HEK293 (cell line): Measurements from ENCODE around the gene MUC2.

ENCODE experiments used
- CTCF ChIA-PET: fragments of 350-600 bp; formaldehyde crosslinking; extraction: SDS; loops from one replicate; lab custom pipeline; 2021; ENCODE audit warnings: antibody characterized with exemption; lab: Yijun Ruan, JAX
- POLR2A ChIA-PET: fragments of 300-600 bp; formaldehyde crosslinking; extraction: SDS; loops from one replicate; lab custom pipeline; 2020; ENCODE audit warnings: antibody characterized with exemption, inconsistent platforms; lab: Yijun Ruan, JAX
- H3K27ac ChIP-seq: fragments of 200-500 bp; sonication (Bioruptor generic); 2 replicates; pipeline ENCODE4 v1.5.1; 2014; ENCODE audit warnings: low read depth, low read length, control low read depth, inconsistent platforms; ENCODE audit errors: extremely low read depth
- H3K36me3 ChIP-seq, 2 experiments: fragments of 200-500 bp in 1 of 2; sonication (Bioruptor generic) in 1 of 2; 1 replicate in 1 of 2; 2 replicates in 1 of 2; pipeline ENCODE4 v1.5.1; 2014 to 2017; ENCODE audit warnings: inconsistent platforms in 2 of 2, low read length in 2 of 2; ENCODE audit not compliant: control insufficient read depth in 2 of 2, insufficient read depth in 1 of 2
- H3K4me1 ChIP-seq: fragments of 200-500 bp; sonication (Bioruptor generic); 2 replicates; pipeline ENCODE4 v1.5.1; 2014; ENCODE audit warnings: mild to moderate bottlenecking, low read length, inconsistent platforms; ENCODE audit not compliant: control insufficient read depth, insufficient read depth
- H3K4me3 ChIP-seq: 2 replicates; pipeline ENCODE4 v1.5.1; 2011; ENCODE audit warnings: low read depth, mild to moderate bottlenecking, control low read depth, low read length, moderate library complexity
- H3K9me3 ChIP-seq: fragments of 200-500 bp; sonication (Bioruptor generic); 2 replicates; pipeline ENCODE4 v1.5.1; 2014; ENCODE audit warnings: low read depth, low read length, inconsistent platforms; ENCODE audit not compliant: control insufficient read depth, insufficient read depth
- CTCF ChIP-seq: fragments of 450-650 bp; formaldehyde crosslinking; IDR thresholded peaks from 2 replicates; pipeline ENCODE4 v1.5.1; 2016; ENCODE audit warnings: missing biosample characterization, missing genetic modification characterization
- FEZF1 ChIP-seq: fragments of 450-650 bp; formaldehyde crosslinking; IDR thresholded peaks from 2 replicates; pipeline ENCODE4 v1.5.1; 2016; ENCODE audit warnings: missing biosample characterization, missing genetic modification characterization
- KLF1 ChIP-seq: fragments of 450-650 bp; formaldehyde crosslinking; IDR thresholded peaks from 2 replicates; pipeline ENCODE4 v1.5.1; 2016; ENCODE audit warnings: missing biosample characterization, missing genetic modification characterization
- KLF8 ChIP-seq: fragments of 450-650 bp; formaldehyde crosslinking; IDR thresholded peaks from 2 replicates; pipeline ENCODE4 v1.5.1; 2016; ENCODE audit warnings: missing biosample characterization, missing genetic modification characterization
- MZF1 ChIP-seq: fragments of 450-650 bp; formaldehyde crosslinking; IDR thresholded peaks from 2 replicates; pipeline ENCODE4 v1.5.1; 2017; ENCODE audit warnings: missing biosample characterization, missing genetic modification characterization, borderline replicate concordance
- RBAK ChIP-seq: fragments of 450-650 bp; formaldehyde crosslinking; IDR thresholded peaks from 2 replicates; pipeline ENCODE4 v1.5.1; 2016; ENCODE audit warnings: missing biosample characterization, missing genetic modification characterization
- SP2 ChIP-seq: fragments of 450-650 bp; formaldehyde crosslinking; IDR thresholded peaks from 2 replicates; pipeline ENCODE4 v1.5.1; 2016; ENCODE audit warnings: missing biosample characterization, missing genetic modification characterization
- TRIM28 ChIP-seq: IDR thresholded peaks from 2 replicates; pipeline ENCODE4 v1.6.1; 2011; ENCODE audit warnings: low read length, control low read depth, borderline replicate concordance
- ZNF138 ChIP-seq: fragments of 450-650 bp; formaldehyde crosslinking; IDR thresholded peaks from 2 replicates; pipeline ENCODE4 v1.5.1; 2016; ENCODE audit warnings: missing biosample characterization, missing genetic modification characterization, borderline replicate concordance
- ZNF169 ChIP-seq: fragments of 450-650 bp; formaldehyde crosslinking; IDR thresholded peaks from 2 replicates; pipeline ENCODE4 v1.5.1; 2016; ENCODE audit warnings: missing biosample characterization, missing genetic modification characterization
- ZNF174 ChIP-seq: fragments of 450-650 bp; formaldehyde crosslinking; IDR thresholded peaks from 2 replicates; pipeline ENCODE4 v1.5.0; 2017; ENCODE audit warnings: missing biosample characterization, mild to moderate bottlenecking, missing genetic modification characterization
- ZNF175 ChIP-seq: fragments of 450-650 bp; formaldehyde crosslinking; IDR thresholded peaks from 2 replicates; pipeline ENCODE4 v1.5.1; 2016; ENCODE audit warnings: missing biosample characterization, missing genetic modification characterization
- ZNF202 ChIP-seq: fragments of 450-650 bp; formaldehyde crosslinking; IDR thresholded peaks from 2 replicates; pipeline ENCODE4 v1.5.1; 2016; ENCODE audit warnings: missing biosample characterization, missing genetic modification characterization, borderline replicate concordance
- ZNF239 ChIP-seq: fragments of 450-650 bp; formaldehyde crosslinking; IDR thresholded peaks from 2 replicates; pipeline ENCODE4 v1.5.1; 2016; ENCODE audit warnings: missing biosample characterization, missing genetic modification characterization
- ZNF24 ChIP-seq: fragments of 450-650 bp; formaldehyde crosslinking; IDR thresholded peaks from 2 replicates; pipeline ENCODE4 v1.5.1; 2016; ENCODE audit warnings: missing biosample characterization, missing genetic modification characterization
- ZNF292 ChIP-seq: fragments of 450-650 bp; formaldehyde crosslinking; IDR thresholded peaks from 2 replicates; pipeline ENCODE4 v1.5.1; 2016; ENCODE audit warnings: low read depth, missing biosample characterization, missing genetic modification characterization, borderline replicate concordance
- ZNF341 ChIP-seq: fragments of 450-650 bp; formaldehyde crosslinking; IDR thresholded peaks from 2 replicates; pipeline ENCODE4; 2016; ENCODE audit warnings: low read depth, missing biosample characterization, missing genetic modification characterization
- ZNF350 ChIP-seq: fragments of 450-650 bp; formaldehyde crosslinking; IDR thresholded peaks from 2 replicates; pipeline ENCODE4 v1.5.0; 2017; ENCODE audit warnings: missing biosample characterization, mild to moderate bottlenecking, missing genetic modification characterization
- ZNF354C ChIP-seq: fragments of 450-650 bp; formaldehyde crosslinking; IDR thresholded peaks from 2 replicates; pipeline ENCODE4 v1.5.1; 2016; ENCODE audit warnings: missing biosample characterization, missing genetic modification characterization, low read depth, borderline replicate concordance
- ZNF426 ChIP-seq: fragments of 450-650 bp; formaldehyde crosslinking; IDR thresholded peaks from 2 replicates; pipeline ENCODE4 v1.5.1; 2017; ENCODE audit warnings: missing biosample characterization, missing genetic modification characterization, mild to moderate bottlenecking, inconsistent platforms, moderate library complexity
- ZNF513 ChIP-seq: fragments of 450-650 bp; IDR thresholded peaks from 2 replicates; pipeline ENCODE4 v1.5.1; 2018; ENCODE audit warnings: missing biosample characterization, missing genetic modification characterization
- ZNF521 ChIP-seq: fragments of 450-650 bp; formaldehyde crosslinking; IDR thresholded peaks from 2 replicates; pipeline ENCODE4 v1.5.1; 2017; ENCODE audit warnings: missing biosample characterization, mild to moderate bottlenecking, missing genetic modification characterization
- ZNF549 ChIP-seq: fragments of 450-650 bp; IDR thresholded peaks from 2 replicates; pipeline ENCODE4 v1.5.1; 2018; ENCODE audit warnings: missing biosample characterization, missing genetic modification characterization, mild to moderate bottlenecking, inconsistent platforms, moderate library complexity
- ZNF600 ChIP-seq: fragments of 450-650 bp; formaldehyde crosslinking; IDR thresholded peaks from 2 replicates; pipeline ENCODE4 v1.5.1; 2016; ENCODE audit warnings: missing biosample characterization, missing genetic modification characterization
- ZNF610 ChIP-seq: fragments of 450-650 bp; formaldehyde crosslinking; IDR thresholded peaks from 2 replicates; pipeline ENCODE4 v1.5.1; 2016; ENCODE audit warnings: missing biosample characterization, missing genetic modification characterization, borderline replicate concordance
- ZNF626 ChIP-seq: fragments of 450-650 bp; sonication (Bioruptor Pico); formaldehyde crosslinking; IDR thresholded peaks from 2 replicates; pipeline ENCODE4 v1.5.1; 2018; ENCODE audit warnings: missing biosample characterization, missing genetic modification characterization, inconsistent platforms
- ZNF629 ChIP-seq: fragments of 450-650 bp; formaldehyde crosslinking; IDR thresholded peaks from 2 replicates; pipeline ENCODE4 v1.5.1; 2017; ENCODE audit warnings: missing biosample characterization, missing genetic modification characterization
- ZNF701 ChIP-seq: fragments of 450-650 bp; formaldehyde crosslinking; IDR thresholded peaks from 2 replicates; pipeline ENCODE4 v1.5.1; 2016; ENCODE audit warnings: missing biosample characterization, missing genetic modification characterization
- ZNF707 ChIP-seq: fragments of 450-650 bp; formaldehyde crosslinking; IDR thresholded peaks from 2 replicates; pipeline ENCODE4 v1.5.1; 2016; ENCODE audit warnings: missing biosample characterization, missing genetic modification characterization
- ZSCAN4 ChIP-seq: fragments of 450-650 bp; formaldehyde crosslinking; IDR thresholded peaks from 2 replicates; pipeline ENCODE4 v1.5.1; 2017; ENCODE audit warnings: missing biosample characterization, missing genetic modification characterization

MUC2 gene

GRCh38 chr11:1036931-1037330 is 37.7 kb upstream of the MUC2 start (continued):
- TF ChIP-seq ZNF202 (tag by site-specific recombination) (no peak), KLF8 (tag by site-specific recombination) (no peak)

- POLR2A ChIA-PET: no interaction called here
- H3K9me3 ChIP-seq: no peaks in the 10 kb centered on the region
- no peaks in the 10 kb centered on the region for H3K36me3 ChIP-seq
- TF ChIP-seq ZNF513 (tag by site-specific recombination) (no peak), ZNF521 (tag by site-specific recombination) (no peak), ZNF610 (no peak), ZNF707 (tag by site-specific recombination) (no peak), ZNF600 (tag by site-specific recombination) (no peak), ZNF138 (tag by site-specific recombination) (no peak), ZNF626 (tag by site-specific recombination) (no peak), ZNF350 (tag by site-specific recombination) (no peak), ZNF292 (tag by site-specific recombination) (no peak), TRIM28 (no peak), ZNF354C (tag by site-specific recombination) (no peak), ZNF174 (tag by site-specific recombination) (no peak), ZNF175 (tag by site-specific recombination) (no peak), ZSCAN4 (tag by site-specific recombination) (no peak), ZNF701 (tag by site-specific recombination) (no peak), SP2 (tag by site-specific recombination) (no peak), CTCF (tag by site-specific recombination) (no peak), ZNF629 (tag by site-specific recombination) (no peak), FEZF1 (tag by site-specific recombination) (no peak)
- CTCF ChIA-PET: interaction anchor here (2.3 kb wide), 1 partner anchor 14 kb away, joined by 6 read pairs; no protein-coding TSS in a partner anchor
- no peaks in the 10 kb centered on the region for H3K4me1 ChIP-seq
- no peak overlapping the region for H3K27ac ChIP-seq
- H3K4me3 ChIP-seq: no peak overlapping the region
These were observed 37.1 kb upstream of the MUC2 start for GRCh38 chr11:1037506-1038055.

- H3K4me3 ChIP-seq: no peak overlapping the region
- no peaks in the 10 kb centered on the region for H3K9me3 ChIP-seq
- H3K4me1 ChIP-seq: no peaks in the 10 kb centered on the region
- CTCF ChIA-PET: interaction anchor here (2.3 kb wide), 1 partner anchor 13 kb away, joined by 6 read pairs; no protein-coding TSS in a partner anchor
- TF ChIP-seq ZNF175 (tag by site-specific recombination): no peak
- no peak for TF ChIP-seq ZNF549 (tag by site-specific recombination)
- no peak for TF ChIP-seq ZNF169 (tag by site-specific recombination)
- TF ChIP-seq RBAK: no peak
- TF ChIP-seq KLF1 (tag by site-specific recombination): no peak
- no peak for TF ChIP-seq ZNF292 (tag by site-specific recombination)
- no peak for TF ChIP-seq MZF1
- TF ChIP-seq TRIM28: no peak
- no peak for TF ChIP-seq ZNF24 (tag by site-specific recombination)
- no peak for TF ChIP-seq ZNF341
- TF ChIP-seq ZNF239 (tag by site-specific recombination): no peak
- no peak for TF ChIP-seq ZNF426
- POLR2A ChIA-PET: interaction anchor here (0.6 kb wide), 1 partner anchor 424 kb away, joined by 3 read pairs; no protein-coding TSS in a partner anchor
- H3K36me3 ChIP-seq: no peaks in the 10 kb centered on the region
- no peak overlapping the region for H3K27ac ChIP-seq
These were observed 36.3 kb upstream of the MUC2 start for GRCh38 chr11:1038361-1038760.
